ENCODE measurements around the gene SIKE1.
A peak's percentile ranks its signal among the peaks of the same experiment; 100 is the strongest.
"Not testable (repeated sequence)": the region's sequence is repeated elsewhere in the genome, so short reads cannot be mapped to it uniquely, and the experiment has no call there.

The SIKE1 gene

GRCh38 chr1:114780344-114781226, at the start of gene SIKE1:
Gene SIKE1, minus strand, starts transcription at chr1:114780685. Its CDS starts 78 bp downstream, at chr1:114780607.
- DNase-seq (ENCODE audit: low read depth in 3 of 3), result peak; percentile 88 to 92 (median 92)

DNA sequence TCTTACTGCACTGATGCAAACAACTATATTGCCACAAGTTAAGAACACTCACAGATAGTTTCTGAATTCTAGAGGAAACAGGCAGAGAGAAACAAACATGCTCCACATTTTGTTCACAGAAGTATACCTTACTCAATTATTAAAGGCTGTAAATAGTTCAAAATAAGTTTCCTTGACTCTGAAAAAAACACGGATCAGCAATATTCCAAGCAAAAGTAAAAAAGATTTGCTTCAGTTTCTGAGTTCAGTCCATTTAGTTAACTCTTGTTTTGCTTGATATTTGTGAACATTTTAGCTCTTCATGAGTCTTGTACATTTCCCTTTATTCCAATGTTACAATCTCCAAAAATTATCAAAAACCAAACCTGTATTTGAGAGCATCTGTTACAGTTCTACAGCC, 49.6 kb upstream of the SIKE1 start:
- not testable (repeated sequence) for DNase-seq (ENCODE audit: low read depth in 3 of 3)

DNA sequence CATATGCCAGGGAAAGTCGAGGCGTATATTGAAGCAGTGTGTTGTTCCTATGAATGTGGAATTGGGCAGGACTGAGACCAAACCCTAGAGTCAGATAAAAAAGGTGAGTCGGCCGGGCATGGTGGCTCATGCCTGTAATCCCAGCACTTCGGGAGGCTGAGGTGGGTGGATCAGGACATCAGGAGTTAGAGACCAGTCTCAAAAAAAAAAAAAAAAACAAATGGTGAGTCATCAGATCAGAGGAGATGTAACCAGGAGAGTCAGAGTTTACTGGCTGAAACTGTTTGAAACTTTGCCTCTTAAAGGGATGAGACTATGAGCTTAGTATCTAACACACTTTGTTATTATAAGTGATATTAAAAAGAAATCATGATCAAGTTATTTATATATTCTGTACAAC, 47.8 kb upstream of the SIKE1 start:
- no peak for DNase-seq (ENCODE audit: low read depth in 3 of 3)

GRCh38 chr1:114821978-114822377, 41.5 kb upstream of the SIKE1 start:
- DNase-seq (ENCODE audit: low read depth in 3 of 3), result no peak

DNA sequence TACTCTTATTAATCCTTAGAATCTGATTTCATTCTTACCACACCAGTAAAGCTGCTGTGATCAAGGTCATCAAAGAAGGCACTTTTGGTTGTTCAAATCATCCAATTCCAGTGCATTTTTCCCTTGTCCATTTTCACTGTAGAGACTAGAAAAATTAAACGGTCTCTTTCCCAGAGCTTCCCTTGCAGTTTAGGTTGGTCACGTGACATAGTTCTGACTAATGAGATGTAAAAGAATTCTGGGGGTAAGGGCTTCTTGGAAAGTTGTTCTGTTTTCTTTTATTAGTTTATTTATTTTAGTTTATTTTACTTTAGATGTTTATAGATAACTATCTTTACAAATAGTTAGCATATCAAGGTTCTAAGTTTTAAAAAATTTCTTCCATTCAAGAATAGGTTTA, 39.9 kb upstream of the SIKE1 start:
- DNase-seq (ENCODE audit: low read depth in 3 of 3), result no peak

- no peak for DNase-seq (ENCODE audit: low read depth in 3 of 3)
Measured at GRCh38 chr1:114819869-114820268, 39.4 kb upstream of the SIKE1 start.

GRCh38 chr1:114804449-114804848, 24.0 kb upstream of the SIKE1 start:
- not testable (repeated sequence) for DNase-seq (ENCODE audit: low read depth in 3 of 3)

DNA sequence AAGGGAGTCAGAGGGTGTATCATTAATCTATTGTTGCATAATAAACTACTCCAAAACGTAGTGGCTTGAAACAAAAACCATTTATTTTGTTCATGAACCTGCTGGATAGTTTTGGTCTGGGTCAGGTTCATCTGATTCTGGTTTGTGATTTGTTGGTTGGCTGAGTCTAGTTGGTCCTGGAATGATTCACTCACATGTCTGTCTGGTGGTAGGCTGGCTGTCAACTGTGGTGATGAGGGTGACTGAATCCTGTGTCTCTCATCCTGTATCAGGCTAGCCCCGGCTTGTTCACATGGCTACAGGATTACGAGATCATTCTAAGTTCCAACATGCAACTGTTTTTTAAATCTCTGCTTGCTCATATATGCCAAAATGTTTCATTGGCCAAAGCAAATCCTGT, 22.5 kb upstream of the SIKE1 start:
- no peak for DNase-seq (ENCODE audit: low read depth in 3 of 3)

DNA sequence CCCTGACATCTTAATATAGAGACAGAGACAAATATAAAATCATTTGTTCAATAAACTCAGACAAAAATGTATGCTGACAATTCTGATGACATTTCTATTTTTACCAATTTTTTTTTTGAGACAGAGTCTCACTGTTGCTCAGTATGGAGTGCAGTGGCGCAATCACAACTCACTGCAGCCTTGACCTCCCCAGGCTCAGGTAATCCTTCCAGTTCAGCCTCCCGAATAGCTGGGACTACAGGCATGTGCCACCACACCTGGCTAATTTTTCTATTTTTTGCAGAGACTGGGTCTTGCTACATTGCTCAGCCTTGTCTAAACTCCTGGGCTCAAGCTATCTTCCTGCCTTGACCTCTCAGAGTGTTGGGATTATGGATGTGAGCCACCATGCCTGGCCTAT, 13.6 kb upstream of the SIKE1 start:
- DNase-seq (ENCODE audit: low read depth in 3 of 3), result no peak

DNA sequence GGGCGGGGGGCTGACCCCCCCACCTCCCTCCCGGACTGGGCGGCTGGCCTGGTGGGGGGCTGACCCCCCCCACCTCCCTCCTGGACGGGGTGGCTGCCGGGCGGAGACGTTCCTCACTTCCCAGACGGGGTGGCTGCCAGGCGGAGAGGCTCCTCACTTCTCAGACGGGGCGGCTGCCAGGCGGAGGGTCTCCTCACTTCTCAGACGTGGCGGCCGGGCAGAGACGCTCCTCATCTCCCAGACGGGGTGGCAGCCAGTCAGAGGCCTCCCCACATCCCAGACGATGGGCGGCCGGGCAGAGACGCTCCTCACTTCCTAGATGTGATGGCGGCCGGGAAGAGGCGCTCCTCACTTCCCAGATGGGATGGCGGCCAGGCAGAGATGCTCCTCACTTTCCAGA, 10.1 kb upstream of the SIKE1 start:
- not testable (repeated sequence) for DNase-seq (ENCODE audit: low read depth in 3 of 3)

DNA sequence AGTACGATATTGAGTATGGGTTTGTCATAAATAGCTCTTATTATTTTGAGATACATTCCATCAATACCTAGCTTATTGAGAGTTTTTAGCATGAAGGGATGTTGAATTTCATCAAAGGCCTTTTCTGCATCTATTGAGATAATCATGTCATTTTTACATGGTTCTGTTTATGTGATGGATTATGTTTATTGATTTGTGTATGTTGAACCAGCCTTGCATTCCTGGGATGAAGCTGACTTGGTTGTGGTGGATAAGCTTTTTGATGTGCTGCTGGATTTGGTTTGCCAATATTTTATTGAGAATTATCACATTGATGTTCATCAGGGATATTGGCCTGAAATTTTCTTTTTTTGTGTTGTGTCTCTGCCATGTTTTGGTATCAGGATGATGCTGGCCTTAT, 6.0 kb upstream of the SIKE1 start:
- not testable (repeated sequence) for DNase-seq (ENCODE audit: low read depth in 3 of 3)

GRCh38 chr1:114782476-114782875, 2.0 kb upstream of the SIKE1 start:
- DNase-seq (ENCODE audit: low read depth in 3 of 3), result no peak

- no peak for DNase-seq (ENCODE audit: low read depth in 3 of 3)
Measured at GRCh38 chr1:114779722-114780121, 763 bp downstream of the SIKE1 start.

- DNase-seq (ENCODE audit: low read depth in 3 of 3), result not testable (repeated sequence)
Measured at GRCh38 chr1:114776726-114777125, 3.8 kb downstream of the SIKE1 start.

- no peak for DNase-seq (ENCODE audit: low read depth in 3 of 3)
Measured at GRCh38 chr1:114771992-114772391, 8.5 kb downstream of the SIKE1 start.

DNA sequence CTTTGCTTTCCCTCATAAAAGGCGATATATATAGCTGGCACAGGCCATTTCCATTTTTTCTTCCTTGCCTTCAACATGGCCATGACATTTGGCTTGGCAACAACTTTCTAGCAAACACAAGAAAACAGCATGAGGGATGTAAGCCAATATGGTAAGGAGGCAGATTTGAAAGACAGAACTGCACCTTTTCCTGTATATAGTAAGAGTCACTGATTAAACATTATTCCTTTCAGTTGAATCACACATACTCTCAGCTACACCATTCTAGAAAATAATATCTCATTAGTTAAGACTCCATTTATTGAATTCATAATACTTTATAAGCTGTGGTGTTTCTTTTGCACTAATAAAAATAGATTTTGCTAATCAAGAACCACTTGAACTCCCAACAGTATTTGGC, 9.5 kb downstream of the SIKE1 start:
- DNase-seq (ENCODE audit: low read depth in 3 of 3), result no peak

GRCh38 chr1:114764689-114765088, 15.8 kb downstream of the SIKE1 start:
- DNase-seq (ENCODE audit: low read depth in 3 of 3), result no peak

DNA sequence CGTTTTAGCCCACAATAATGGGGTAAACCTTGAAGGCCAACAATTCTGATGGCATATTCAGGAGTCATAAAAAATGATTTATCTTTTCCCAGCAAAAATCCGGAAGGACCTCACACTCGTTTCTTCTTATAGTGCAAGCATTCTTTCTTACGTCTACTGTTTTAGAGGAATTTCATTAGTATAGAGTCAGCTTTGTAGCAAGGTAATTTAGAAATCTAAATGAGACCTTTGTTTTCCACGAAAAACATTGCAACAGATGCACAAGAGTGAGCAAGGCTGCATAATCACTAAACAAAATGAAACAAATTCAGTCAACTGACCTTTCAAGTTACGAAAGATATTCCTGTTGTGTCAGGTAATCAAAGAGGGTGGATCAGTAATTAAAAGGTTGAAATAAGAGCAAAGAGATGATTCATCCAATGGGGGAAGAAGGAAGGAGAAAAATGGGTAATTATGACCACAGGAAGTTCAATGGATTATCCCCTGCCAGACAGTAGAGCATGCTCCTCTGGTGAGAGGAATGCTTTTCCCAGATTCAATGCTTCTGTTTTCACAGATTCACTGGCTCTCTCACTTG, 22.1 kb downstream of the SIKE1 start:
- DNase-seq (ENCODE audit: low read depth in 3 of 3), result no peak

- DNase-seq (ENCODE audit: low read depth in 3 of 3), result peak; percentile 92 to 96 (median 93)
Measured at GRCh38 chr1:114757455-114758255, 22.8 kb downstream of the SIKE1 start, which contains the start of gene CSDE1. Gene CSDE1, minus strand, starts transcription at chr1:114757984. Its CDS starts 18,094 bp downstream, at chr1:114739890.

DNA sequence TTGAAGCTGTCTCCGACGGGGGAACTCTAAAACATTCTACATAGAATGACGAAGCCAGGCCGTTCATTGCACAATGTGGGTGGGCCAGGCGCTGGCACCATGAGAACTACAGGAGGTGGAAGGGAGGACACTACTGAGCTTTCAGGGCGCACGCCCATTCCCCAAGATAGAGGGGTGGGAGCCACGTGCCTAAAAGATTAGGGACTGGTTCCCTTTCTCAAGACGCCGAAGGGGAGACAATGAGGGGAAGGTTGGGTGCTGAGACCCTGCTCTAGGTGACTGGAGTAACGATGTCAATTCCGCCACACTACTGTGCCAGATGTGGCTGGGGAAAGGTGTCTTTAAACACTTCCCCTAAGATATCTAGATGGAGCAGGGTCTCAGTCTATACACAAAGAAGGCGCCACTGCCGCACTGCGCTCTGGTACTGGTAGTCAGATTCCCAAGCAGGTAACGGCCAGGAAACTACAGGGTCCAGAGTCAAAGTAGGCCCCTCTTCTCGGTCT, 23.5 kb downstream of the SIKE1 start:
- DNase-seq (ENCODE audit: low read depth in 3 of 3), result no peak

GRCh38 chr1:114756009-114756892, 24.2 kb downstream of the SIKE1 start:
- DNase-seq (ENCODE audit: low read depth in 3 of 3), result no peak
